ENCODE data around the gene UBTF. TPM values are rescaled to one million over a fixed set of nuclear protein-coding genes. Genes with fewer than 3 reads are reported as not detected.

Gene UBTF
- total and polyA plus RNA-seq, 2 of the 4 experiments (the other 2 are of a cell fraction) = 29.7 to 42.1 TPM

DNA sequence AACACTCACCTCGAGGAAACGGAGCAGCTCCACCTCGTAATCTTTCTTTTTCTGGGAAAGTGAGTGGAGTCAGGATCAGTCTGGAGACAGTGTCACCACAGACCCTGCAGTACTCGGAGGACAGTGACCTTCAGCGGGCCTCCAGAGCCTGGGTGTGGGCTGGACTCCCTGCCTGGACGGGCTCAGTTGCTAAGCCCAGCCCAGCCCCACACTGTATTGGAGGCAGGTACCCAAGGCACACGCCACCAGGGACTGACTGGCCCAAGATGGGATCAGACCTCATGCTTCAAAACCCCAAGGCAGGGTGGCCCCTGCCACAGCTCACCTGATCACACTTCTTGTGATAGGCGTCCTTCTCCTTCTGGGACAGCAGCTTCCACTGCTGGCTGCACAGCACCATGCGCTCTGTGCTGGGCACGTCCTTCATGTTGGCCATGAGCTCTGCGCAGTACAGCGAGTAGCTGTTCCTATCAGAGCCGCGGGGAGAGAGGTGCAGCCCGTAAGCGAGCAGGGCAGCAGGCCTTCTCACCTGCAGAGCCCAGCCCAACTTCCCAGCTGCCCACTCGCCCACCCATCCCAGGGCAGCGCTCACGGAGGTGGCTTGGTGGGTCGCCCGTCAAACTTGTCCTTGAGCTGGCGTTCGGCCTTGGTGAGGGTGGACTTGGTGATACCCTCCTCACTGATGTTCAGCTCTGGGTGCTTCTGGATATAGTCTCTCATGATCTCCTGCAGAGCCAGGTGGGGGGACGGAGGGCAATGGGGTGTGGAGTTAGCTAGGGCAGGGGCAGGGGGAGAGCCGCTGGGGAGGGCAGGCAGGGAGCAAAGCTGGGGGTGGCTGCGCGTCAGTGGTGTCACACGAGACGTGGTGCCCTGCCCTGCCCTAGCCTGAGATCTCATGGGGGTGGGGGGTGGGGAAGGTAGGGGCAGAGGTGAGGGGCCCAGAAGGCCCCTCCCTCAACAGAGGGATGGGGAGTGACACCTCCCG lies 7.9 kb downstream of the UBTF start (continued):
- TF ChIP-seq CHD1 (IDR thresholded peaks at IDR 0.05; ENCODE audit: low read depth, low read length) = no peak
- TF ChIP-seq FOS (IDR thresholded peaks at IDR 0.05; ENCODE audit: low read depth, low read length) = no peak

All from IMR-90 (cell line).